Measurements from ENCODE around the gene PRKN.

GRCh38 chr6:162637317-162637716 lies 90.2 kb downstream of the PRKN start:
- TF ChIP-seq CTCF (IDR thresholded peaks at IDR 0.05; ENCODE audit: low read depth, low read length) (no peak), POLR2A (IDR thresholded peaks at IDR 0.05; ENCODE audit: extremely low read depth, insufficient read length) (no peak), MAX (IDR thresholded peaks at IDR 0.05; ENCODE audit: low read depth, low read length) (no peak)
